ENCODE results near the gene ZSCAN25.
"Not testable (repeated sequence)": the region's sequence is repeated elsewhere in the genome, so short reads cannot be mapped to it uniquely, and the experiment has no call there.

The ZSCAN25 gene

DNA sequence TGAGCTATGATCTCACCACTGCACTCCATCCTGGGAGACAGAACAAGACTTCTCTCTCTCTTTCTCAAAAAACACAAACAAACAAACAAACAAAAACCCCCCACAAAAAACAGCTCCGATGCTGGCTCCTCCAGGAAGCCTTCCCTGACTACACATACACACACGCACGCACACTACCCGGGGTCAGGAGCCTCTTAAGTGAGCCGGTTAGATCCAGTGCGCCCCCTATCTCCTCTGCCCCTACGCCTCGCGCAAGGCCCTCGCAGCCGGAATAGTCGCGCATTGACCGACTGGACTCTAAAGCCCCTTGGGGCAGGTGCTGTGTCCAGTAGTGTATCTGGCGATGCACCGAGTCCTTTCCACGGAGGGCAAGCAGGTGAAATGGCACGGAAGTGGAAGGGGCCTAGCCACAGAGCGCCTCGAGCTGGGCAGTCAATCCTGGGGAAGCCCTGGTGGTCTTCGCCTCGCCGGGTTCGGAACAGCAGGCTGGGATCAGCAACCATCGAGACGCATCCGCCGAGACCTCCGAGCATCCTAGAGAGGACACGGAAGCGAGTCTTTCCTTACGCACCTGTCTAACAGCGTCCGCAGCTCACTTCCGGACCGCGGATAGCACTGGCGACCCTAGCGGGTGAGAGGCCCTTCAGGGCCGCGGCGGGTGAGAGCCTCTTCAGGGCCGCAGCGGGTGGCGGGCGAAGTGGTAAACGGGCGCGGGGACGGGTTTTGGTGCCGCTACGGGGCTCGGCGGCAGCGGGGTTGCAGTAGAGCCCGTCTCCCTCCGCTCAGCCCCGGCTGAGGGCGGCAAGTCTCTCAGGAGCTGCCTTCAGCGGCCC lies at the start of gene ZSCAN25:
TSS of gene ZSCAN25 (plus strand) at position 588 of the 833 bp plus-strand sequence. CDS start 2,661 bp downstream, outside the sequence.
- DNase-seq = peak; percentile 90

DNA sequence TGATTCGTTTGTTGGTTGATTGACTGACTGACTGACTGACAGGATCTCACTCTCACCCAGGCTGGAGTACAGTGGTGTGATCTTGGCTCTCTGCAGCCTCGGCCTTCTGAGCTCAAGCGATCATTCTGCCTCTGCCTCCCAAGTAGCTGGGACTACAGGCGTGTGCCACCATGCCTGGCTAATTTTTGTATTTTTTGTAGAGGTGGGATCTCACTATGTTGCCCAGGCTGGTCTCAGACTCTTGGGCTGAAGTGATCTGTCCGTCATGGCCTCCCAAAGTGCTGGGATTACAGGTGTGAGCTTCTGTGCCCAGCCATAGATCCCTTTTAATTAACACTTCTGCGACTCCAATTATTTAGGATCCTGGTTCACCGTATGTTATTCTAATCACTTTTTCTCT lies 48.0 kb upstream of the ZSCAN25 start:
- not testable (repeated sequence) for DNase-seq

DNA sequence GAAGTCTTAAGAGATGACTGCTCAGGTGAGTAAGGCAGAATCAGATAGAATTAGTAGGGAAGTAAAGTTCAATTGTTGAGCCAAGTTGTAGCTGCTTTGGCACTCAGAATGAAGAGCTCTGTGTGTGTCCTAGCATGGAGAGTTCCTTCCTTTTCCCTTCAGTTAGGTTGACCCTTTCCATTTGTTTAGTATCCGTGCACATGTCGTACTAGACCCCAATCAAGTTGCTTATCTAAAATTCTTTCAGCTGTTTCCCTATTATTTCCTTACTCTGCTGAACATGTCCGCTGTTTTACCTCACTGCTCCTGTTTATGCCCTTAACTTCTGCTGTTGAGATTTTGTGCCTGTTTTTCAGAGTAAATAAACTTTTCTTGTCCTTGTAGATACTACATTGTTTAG lies 45.0 kb upstream of the ZSCAN25 start:
- no peak for DNase-seq

DNA sequence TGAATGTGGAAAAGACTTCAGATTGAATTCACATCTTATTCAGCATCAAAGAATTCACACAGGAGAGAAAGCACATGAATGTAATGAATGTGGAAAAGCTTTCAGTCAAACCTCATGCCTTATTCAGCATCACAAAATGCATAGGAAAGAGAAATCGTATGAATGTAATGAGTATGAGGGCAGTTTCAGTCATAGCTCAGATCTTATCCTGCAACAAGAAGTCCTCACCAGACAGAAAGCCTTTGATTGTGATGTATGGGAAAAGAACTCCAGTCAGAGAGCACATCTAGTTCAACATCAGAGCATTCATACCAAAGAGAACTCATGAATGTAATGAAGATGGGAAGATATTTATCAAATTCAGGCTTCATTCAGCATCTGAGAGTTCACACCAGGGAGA lies 43.5 kb upstream of the ZSCAN25 start:
- no peak for DNase-seq

DNA sequence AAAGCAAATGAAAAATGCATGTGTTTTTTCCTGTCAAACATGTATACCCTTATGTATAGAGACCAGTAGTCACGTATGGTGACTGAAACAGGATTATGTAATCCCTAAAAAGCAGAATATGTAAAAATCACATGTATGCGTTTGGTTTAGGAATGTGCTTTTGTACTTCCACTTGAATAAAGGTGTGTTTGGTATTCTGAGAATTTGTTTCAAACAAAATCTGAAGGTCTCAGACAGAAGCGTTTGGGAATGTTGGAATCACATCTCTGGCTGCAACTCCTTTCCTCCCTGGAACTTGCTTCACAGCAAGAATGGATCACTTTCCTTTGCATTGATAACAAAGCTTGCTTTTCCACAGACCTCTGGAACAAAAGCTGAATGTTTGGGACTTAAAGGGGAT lies 40.5 kb upstream of the ZSCAN25 start:
- no peak for DNase-seq

DNA sequence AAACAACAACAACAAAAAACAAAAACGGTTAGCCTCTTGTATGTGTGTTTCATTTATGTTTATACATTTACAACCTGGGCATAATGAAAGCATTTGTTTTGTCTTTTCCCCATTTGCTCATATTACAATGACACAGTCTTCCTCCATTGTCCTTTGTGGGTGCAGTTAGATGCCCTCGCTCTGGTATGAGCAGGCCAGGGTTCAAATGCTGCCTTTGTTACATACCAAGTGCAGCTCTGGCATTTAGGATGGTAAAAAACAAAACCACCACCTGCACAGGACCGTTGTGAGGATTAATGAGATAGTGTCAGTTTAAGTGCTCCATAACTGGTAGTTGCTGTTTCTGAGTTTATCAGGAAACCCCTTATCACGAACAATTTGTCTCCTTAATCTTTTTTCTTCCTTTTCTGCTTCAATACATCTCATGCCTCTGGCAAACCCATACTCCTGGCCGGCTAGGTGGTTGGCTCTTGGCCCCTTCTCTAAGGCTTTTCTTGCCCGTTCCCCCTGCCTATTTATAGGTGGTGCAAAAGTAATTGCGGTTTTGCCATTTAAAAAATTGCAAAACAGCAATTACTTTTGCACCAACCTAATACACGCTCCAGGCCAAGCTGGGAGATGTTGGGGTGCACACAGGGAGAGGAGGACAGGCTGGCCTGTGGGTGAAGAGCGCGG lies 37.3 kb upstream of the ZSCAN25 start:
- no peak for DNase-seq

DNA sequence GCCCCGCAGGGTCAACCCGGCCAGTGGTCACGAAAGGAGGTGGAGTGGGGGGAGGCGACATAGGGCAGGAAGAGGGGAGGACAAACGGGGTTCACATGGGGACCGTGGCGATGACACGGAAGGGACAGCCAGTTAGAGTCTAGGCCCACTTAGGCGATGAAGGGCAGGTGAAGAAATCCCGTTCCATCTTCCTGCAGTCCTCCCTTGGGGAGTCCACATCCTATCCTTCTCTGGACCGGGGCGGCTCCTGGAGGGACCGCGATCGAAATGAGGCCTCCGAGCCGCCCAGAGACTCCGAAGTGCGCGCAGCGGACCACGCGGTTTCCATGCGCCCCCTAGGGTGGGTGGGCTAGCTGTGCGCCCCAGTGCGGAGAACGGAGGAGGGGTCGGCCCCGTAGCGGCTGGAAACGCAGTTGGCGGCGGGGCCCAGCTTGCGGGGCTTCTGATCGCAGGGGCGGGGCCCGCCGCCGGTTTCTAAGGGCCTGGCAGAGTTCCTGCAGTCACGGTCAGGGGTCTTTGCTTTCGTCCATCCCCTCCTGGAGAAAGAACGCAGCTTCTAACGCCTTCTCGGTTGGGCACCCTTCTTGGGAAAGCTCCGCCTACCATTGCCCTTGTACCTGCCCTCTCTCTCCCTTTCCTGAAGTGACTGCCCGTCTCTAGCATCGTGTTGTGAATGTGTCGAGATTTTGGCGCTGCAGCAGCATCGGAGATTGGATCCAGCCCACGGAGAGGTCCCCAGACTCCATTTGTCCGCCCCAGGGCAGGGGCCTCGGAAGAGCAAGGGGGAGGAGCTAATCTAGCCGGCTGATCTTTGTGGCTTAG lies 36.6 kb upstream of the ZSCAN25 start:
- DNase-seq = peak; percentile 35

DNA sequence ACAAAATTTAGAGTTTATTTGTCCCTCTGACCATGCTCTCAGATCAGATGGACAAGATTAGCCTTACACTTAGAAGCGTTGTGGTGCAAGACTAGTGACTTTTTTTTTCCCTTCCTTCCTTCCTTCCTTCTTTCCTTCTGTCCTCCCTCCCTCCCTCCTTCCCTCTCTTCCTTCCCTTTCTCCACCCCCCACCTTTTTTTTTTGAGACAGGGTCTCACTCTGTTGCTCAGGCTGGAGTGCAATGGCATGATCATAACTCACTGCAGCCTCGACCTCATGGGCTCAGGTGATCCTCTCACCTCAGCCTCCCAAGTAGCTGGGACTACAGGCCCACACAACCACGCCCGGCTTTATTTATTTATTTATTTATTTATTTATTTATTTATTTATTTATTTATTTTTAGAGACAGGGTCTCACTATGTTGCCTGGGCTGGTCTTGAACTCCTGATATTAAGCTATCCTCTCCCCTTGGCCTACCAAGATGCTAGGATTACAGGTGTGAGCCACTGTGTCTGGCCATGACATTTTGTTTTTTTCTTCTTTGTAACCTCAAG lies 35.9 kb upstream of the ZSCAN25 start:
- DNase-seq = not testable (repeated sequence)

DNA sequence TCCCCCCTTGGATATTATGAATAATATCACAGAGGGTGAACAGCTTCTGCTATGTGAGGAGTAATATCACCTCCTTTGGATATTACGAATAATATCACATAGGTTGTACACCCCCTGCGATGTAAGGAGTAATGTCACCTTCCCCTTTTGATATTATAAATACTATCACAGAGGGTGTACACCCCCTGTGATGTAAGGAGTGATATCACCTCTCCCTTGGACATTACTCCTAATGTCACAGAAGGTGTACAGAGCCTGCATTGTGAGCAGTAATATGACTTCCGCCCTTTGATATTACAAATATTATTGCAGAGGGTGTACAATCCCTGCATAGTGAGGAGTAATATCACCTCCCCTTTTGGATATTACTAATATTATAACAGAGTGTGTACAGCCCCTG lies 27.9 kb upstream of the ZSCAN25 start:
- no peak for DNase-seq

DNA sequence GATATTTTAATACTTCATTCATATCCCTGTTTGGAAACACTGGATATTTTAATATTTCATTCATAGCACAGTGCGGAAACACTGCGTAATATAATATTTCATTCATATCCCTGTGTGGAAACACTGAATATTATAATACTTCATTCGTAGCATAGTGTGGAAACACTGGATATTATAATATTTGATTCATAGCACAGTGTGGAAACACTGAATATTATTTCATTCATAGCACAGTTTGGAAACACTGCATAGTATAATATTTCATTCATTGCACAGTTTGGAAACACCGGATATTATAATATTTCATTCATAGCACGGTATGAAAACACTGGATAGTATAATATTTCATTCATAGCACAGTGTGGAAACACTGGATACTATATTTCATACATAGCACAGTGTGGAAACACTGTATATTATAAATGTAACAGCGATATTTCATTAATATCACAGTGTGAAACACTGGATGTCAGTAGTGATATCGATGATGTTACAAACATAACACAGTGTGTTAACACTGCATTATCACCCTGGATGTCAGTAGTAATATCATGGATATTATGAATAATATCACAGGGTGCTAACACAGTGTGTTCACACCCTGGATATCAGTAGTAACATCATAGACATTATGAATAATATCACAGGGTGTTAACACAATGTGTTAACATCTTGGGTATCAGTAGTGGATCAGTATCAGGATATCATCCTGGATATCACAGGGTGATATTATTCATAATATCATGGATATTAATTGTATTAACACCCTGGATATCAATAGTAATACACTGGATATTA lies 21.6 kb upstream of the ZSCAN25 start:
- no peak for DNase-seq

DNA sequence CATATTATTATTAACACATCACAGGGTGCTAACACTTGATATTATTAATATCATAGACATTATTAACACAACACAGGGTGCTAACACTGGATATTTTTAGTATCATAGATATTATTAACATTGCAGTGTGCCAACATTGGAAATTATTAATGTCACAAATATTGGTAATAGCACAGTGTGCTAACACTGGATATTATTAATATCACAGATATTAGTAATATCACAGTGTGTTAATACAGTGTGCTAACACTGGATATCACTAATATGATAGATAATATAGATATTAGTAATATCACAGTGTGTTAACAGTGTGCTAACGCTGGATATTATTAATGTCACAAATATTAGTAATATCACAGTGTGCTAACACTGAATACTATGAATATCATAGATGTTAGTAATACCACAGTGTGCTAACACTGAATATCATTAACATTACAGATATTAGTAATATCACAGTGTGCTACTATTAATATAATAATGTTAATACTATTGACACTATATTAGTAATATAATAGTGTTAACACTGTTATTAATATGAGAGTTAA lies 20.3 kb upstream of the ZSCAN25 start:
- no peak for DNase-seq

DNA sequence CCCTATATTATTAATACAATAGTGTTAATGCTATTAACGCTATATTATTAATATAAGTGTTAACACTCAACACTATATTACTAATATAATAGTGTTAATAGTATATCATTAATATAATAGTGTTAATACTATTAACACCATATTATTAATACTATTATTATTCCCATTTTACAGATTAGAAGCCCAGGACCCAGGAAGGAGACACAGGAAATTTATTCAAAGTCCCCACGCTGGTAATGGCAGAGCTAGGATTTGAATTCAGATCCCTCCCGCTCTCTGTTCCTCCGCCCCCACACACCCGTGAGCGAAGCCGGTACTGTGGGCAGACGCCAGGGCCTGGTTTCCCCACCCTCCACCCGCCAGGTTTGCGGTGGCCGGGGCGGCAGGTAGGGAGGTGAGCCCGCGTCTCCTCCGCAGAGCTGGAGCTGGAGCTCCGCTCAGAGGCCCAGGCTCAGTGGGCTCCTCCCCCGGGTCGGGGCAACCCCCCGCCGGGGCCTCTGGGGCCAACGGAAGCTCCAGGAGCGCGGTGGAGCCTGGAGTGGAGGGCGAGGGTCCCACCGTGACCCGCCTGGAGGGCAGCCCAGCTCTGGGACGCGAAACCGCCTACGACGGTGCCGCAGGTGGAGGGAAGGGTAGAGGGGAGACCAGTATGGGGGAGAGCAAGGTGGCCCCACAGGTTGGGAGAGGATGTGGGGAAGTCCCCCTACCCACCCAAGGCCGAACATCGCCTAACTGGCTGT lies 18.8 kb upstream of the ZSCAN25 start, which contains the start of gene TMEM225B:
TSS of gene TMEM225B (plus strand) at position 506 of the 740 bp plus-strand sequence. CDS start 6,122 bp downstream, outside the sequence.
- no peak for DNase-seq

DNA sequence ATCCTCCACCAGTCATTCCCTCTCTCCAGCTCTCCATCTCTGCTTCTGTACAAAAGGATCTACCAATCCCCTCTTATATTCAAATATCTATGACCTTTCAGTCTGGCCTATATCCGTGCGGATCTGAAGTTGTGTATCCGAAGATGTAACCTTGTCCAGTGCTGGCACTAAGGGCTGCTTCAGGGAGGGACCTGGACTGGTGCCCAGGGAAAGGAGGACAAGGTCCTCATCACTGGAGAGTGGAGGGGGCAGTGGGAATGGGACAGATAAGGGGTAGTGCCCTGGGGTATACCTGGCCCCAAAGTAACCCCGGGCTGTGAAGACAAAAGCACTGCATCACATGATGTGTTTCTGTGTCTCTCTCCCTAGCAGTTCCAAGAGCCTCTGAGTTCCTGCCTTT lies 16.9 kb upstream of the ZSCAN25 start:
- no peak for DNase-seq

DNA sequence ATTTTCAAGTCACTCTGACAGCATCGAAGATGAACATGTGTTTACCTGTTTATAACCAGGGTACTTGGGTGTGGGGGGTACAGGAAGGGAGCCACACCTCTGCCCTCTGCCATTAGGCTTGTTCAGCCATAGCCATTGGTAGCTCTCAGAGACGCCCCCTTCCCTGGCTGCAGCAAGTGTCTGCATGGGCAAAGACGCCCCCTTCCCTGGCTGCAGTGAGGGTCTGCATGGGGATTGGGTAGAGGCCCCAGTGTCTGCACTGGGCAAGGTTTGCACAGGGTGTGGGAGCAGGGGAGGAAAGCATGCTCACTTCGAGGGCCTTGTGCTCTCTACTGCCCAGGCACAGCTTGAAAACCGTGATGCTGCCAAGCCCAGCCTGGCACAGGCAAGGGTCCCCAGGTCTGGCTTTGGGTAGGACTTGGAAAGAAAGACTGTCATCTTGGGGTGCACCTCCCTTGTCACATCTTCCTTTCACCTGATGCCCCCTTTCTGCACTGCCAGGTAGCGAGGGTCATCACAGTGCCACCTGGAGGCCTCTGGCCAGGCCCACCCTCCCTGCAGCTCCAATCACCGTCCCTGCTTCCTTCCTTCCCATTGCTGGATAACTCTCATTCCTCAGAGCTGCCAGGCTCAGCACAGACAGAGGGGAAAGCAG lies 15.0 kb upstream of the ZSCAN25 start:
- no peak for DNase-seq

DNA sequence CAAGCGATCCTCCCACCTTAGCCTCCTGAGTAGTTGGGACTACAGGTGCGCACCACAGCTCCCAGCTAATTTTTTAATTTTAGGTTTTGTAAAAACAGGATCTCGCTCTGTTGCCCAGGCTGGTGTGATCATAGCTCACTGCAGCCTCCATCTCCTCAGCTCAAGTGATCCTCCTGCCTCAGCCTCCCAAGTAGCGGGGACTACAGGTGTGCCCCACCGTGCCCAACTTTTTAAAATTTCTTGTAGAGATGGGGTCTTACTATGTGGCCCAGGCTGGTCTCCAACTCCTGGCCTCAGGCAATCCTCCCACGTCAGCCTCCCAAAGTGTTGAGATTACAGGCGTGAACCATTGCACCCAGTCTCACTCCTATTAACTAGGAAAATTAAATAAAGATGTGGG lies 11.2 kb upstream of the ZSCAN25 start:
- DNase-seq = no peak

DNA sequence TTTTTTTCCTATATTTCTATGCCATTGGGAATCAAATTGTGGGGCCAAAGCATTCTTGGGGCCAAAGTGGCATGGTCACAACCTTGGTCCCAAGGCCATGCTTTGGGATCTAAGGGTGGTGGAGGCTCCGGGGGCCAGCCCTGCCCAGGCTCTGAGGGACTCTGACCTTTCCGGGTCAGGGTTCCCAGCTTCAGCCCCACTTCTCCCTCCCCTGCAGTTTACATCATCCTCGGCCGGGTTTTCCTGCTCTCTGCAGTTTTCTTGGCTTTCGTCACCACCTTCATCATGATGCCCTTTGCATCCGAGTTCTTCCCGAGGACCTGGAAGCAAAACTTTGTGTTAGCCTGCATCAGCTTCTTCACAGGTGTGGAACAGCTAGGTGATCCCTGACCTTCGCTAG lies 10.2 kb upstream of the ZSCAN25 start:
- DNase-seq = no peak

DNA sequence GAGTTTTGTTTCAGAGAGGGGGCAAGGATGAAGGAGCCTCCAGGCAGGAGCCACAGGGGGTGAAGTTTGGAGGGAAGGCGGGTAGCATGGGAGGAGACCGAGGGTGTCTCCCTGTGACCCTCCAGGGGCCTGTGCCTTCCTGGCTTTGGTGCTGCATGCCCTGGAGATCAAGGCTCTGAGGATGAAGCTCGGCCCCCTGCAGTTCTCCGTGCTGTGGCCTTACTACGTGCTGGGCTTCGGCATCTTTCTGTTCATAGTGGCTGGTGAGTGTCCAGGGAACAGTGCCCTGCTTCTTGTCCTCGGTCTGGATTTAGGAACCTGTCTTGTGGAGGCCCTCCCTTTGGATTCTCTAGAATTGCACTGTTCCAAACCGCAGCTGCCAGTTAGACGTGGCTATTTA lies 9.2 kb upstream of the ZSCAN25 start:
- no peak for DNase-seq

DNA sequence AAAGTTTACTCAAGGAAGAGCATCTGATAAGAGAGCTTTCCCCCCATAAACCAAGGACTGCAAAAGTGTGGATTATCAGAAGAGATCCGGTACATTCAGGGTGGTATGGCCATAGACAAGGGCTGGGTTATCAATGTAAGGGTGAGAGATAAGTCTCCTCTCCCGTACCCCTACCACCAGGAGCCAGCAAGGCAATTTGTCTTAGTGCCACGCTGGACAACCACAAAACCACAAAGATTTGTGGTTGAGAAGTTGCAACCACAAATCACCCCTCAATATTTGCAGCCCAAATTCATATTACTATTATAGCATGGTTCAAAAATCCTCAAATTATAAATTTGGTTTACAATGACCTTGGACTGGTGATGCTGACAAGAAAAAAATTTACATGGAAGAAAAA lies 2.3 kb upstream of the ZSCAN25 start:
- no peak for DNase-seq

DNA sequence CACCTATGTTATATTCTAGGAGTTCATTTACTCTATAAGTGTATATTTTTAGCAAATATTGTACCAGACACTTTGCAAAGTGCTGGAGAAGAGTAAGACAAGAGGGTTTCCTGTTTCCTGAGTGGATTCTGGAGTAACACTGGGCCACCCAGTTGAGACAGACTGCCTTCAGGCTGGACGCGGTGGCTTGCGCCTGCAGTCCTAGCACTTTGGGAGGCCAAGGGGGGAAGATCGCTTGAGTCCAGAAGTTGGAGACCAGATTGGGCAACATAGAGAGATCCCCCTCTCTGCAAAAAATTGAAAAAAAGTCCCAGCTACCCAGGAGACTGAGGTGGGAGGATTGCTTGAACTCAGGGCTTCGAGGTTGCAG lies 772 bp upstream of the ZSCAN25 start:
- DNase-seq = no peak

DNA sequence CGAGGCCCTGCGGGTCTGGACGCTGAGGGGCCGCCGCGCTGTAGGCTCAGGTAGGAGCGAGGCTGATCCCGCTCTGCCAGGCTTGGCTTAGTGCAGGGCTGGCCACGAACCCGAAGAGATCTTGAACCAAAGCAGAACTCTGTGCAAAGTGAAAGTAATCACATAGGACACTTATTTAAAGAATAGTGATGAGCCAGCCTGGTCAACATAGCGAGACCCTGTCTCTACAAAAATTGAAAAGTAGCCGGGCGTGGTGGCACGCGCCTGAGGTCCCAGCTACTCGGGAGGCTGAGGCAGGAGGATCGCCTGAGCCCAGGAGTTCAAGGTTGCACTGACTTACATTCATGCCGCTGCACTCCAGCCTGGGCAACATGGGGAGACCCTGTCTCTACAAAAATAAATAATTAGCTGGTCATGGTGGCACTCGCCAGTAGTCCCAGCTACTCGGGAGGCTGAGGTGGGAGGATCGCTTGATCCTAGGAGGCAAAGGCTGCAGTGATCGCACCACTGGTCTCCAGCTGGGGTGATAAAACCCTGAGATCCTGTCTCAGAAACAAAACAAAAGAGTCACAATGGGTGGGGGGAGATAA lies 541 bp downstream of the ZSCAN25 start:
- no peak for DNase-seq
